SK-N-SH (cell line): ENCODE measurements around the gene DTX2. TPM values are rescaled to one million over a fixed set of nuclear protein-coding genes. Genes with fewer than 3 reads are reported as not detected.
"Not testable (repeated sequence)": the region's sequence is repeated elsewhere in the genome, so short reads cannot be mapped to it uniquely, and the experiment has no call there.

Experiments used
- CTCF ChIA-PET: fragments of 300-600, 350-600 bp; formaldehyde crosslinking; extraction: SDS; loops from one replicate; lab custom pipeline; 2021; lab: Yijun Ruan, JAX
- POLR2A ChIA-PET: fragments of 350-600 bp; sonication (Branson Sonifier 250); formaldehyde crosslinking; extraction: SDS; loops from one replicate; lab custom pipeline; 2020; ENCODE audit warnings: antibody characterized with exemption, inconsistent platforms; lab: Yijun Ruan, JAX
- DNase-seq: peaks from one replicate; pipeline ENCODE4 v3.0.0; 2012
- H2AFZ ChIP-seq: fragments of 200-600 bp; sonication (generic); 2 replicates; pipeline ENCODE4 v1.8.1; 2016; ENCODE audit warnings: antibody characterized with exemption, mild to moderate bottlenecking, low read depth
- H3F3A ChIP-seq: fragments of 200-600 bp; sonication (generic); replicated peaks from 2 replicates; pipeline ENCODE3; 2016; ENCODE audit warnings: antibody characterized with exemption, mild to moderate bottlenecking; ENCODE audit not compliant: insufficient read depth
- H3K27ac ChIP-seq, 2 experiments: fragments of 200-500 bp in 1 of 2; fragments of 200-600 bp in 1 of 2; sonication (Bioruptor generic) in 1 of 2; sonication (generic), shearing (Covaris generic) in 1 of 2; 2 replicates each; pipeline versions ENCODE4 v1.5.1 to v1.6.1; 2014 to 2016; ENCODE audit warnings: low read depth in 2 of 2, inconsistent platforms in 1 of 2, low read length in 1 of 2, mild to moderate bottlenecking in 1 of 2, mixed read lengths in 1 of 2
- H3K27me3 ChIP-seq: fragments of 200-600 bp; sonication (generic), shearing (Covaris generic); 2 replicates; pipeline ENCODE4 v1.6.1; 2016; ENCODE audit warnings: mixed run types; ENCODE audit not compliant: insufficient read depth
- H3K36me3 ChIP-seq, 2 experiments: fragments of 200-500 bp in 1 of 2; fragments of 200-600 bp in 1 of 2; sonication (Bioruptor generic) in 1 of 2; sonication (generic) in 1 of 2; replicated peaks in 1 of 2; 2 replicates each; pipeline versions ENCODE3 to v1.5.1; 2014 to 2016; ENCODE audit warnings: low read length in 1 of 2, mild to moderate bottlenecking in 1 of 2; ENCODE audit not compliant: insufficient read depth in 2 of 2, control insufficient read depth in 1 of 2
- H3K4me1 ChIP-seq, 2 experiments: fragments of 200-500 bp in 1 of 2; fragments of 200-600 bp in 1 of 2; sonication (Bioruptor generic) in 1 of 2; sonication (generic), shearing (Covaris generic) in 1 of 2; 2 replicates each; pipeline versions ENCODE4 v1.5.1 to v1.6.1; 2014 to 2016; ENCODE audit warnings: low read depth in 1 of 2, low read length in 1 of 2, mixed run types in 1 of 2; ENCODE audit not compliant: insufficient read depth in 2 of 2, control insufficient read depth in 1 of 2
- H3K4me2 ChIP-seq: fragments of 200-600 bp; sonication (generic), shearing (Covaris generic); 2 replicates; pipeline ENCODE4 v1.6.1; 2017; ENCODE audit warnings: mixed run types
- H3K4me3 ChIP-seq, 2 experiments: fragments of 200-500 bp in 1 of 2; fragments of 200-600 bp in 1 of 2; sonication (Bioruptor generic) in 1 of 2; sonication (generic), shearing (Covaris generic) in 1 of 2; 2 replicates each; pipeline versions ENCODE4 v1.5.1 to v1.8.1; 2014 to 2016; ENCODE audit warnings: low read depth in 2 of 2, inconsistent platforms in 1 of 2, low read length in 1 of 2, mild to moderate bottlenecking in 1 of 2, mixed read lengths in 1 of 2, moderate library complexity in 1 of 2
- H3K79me2 ChIP-seq: fragments of 200-600 bp; sonication (generic); 2 replicates; pipeline ENCODE4 v1.8.1; 2017; ENCODE audit warnings: mild to moderate bottlenecking; ENCODE audit not compliant: insufficient read depth
- H3K9ac ChIP-seq: fragments of 200-600 bp; sonication (generic); 2 replicates; pipeline ENCODE4 v1.6.1; 2017; ENCODE audit warnings: mixed run types
- H3K9me2 ChIP-seq: fragments of 200-600 bp; sonication (generic); 2 replicates; pipeline ENCODE4 v1.6.1; 2017; ENCODE audit warnings: mixed run types
- H3K9me3 ChIP-seq: fragments of 200-600 bp; sonication (generic); 2 replicates; pipeline ENCODE4 v1.6.1; 2017; ENCODE audit warnings: mixed run types, mild to moderate bottlenecking, moderate library complexity
- H4K20me1 ChIP-seq: fragments of 200-600 bp; sonication (generic); 2 replicates; pipeline ENCODE4 v1.6.1; 2017; ENCODE audit warnings: mild to moderate bottlenecking, mixed run types; ENCODE audit not compliant: insufficient read depth
- EP300 ChIP-seq, 2 experiments: IDR thresholded peaks; 2 replicates each; pipeline versions ENCODE4 v1.4.0 to v1.6.1; 2012; ENCODE audit warnings: borderline replicate concordance in 1 of 2, low read depth in 1 of 2, low read length in 1 of 2
- EZH2phosphoT487 ChIP-seq: fragments of 200-600 bp; sonication (generic); IDR thresholded peaks from 2 replicates; pipeline ENCODE4 v1.6.1; 2017; ENCODE audit warnings: low read depth, mixed run types, mild to moderate bottlenecking, antibody characterized with exemption, moderate library complexity, borderline replicate concordance
- FOXJ3 ChIP-seq: sonication (generic); formaldehyde crosslinking; IDR thresholded peaks from 2 replicates; pipeline ENCODE4 v1.5.1; 2020; ENCODE audit warnings: mild to moderate bottlenecking, missing genetic modification reagents
- GATA2 ChIP-seq: sonication (generic); formaldehyde crosslinking; IDR thresholded peaks from 2 replicates; pipeline ENCODE4 v1.5.0; 2020; ENCODE audit warnings: mild to moderate bottlenecking, missing genetic modification reagents
- NRF1 ChIP-seq: IDR thresholded peaks from 2 replicates; pipeline ENCODE4 v1.6.1; 2012; ENCODE audit warnings: low read depth, mild to moderate bottlenecking, low read length
- POLR2AphosphoS5 ChIP-seq: IDR thresholded peaks from 2 replicates; pipeline ENCODE4 v1.6.1; 2012; ENCODE audit warnings: low read depth, low read length
- YY1 ChIP-seq: IDR thresholded peaks from 2 replicates; pipeline ENCODE4 v1.4.0; 2012; ENCODE audit warnings: low read depth, mild to moderate bottlenecking
- WGBS: methylation state at CpG from one replicate; pipeline ENCODE4 v1.1.6; 2017; ENCODE audit warnings: low lambda C conversion rate; 5-methylcytosine and 5-hydroxymethylcytosine counted together
- polyA plus RNA-seq, 3 experiments: library from polyadenylated mRNA; depleted of rRNA; stranded (reverse); fragments of >200 nt; gene quantifications; 2 replicates each; pipeline ENCODE4 v1.2.3, GENCODE V29; 2012
- TF ChIP-seq, protein P1 (sequence below): IDR thresholded peaks from 2 replicates; pipeline ENCODE4 v1.4.0; 2012; ENCODE audit warnings: low read depth, borderline replicate concordance
- TF ChIP-seq, protein P2 (sequence below): fragments of 200-600 bp; sonication (generic); IDR thresholded peaks from 2 replicates; pipeline ENCODE4 v1.6.1; 2017; ENCODE audit warnings: antibody characterized with exemption, mild to moderate bottlenecking, moderate library complexity
- TF ChIP-seq, protein P3 (sequence below): IDR thresholded peaks from 2 replicates; pipeline ENCODE4 v1.4.0; 2012; ENCODE audit warnings: low read depth, borderline replicate concordance

The DTX2 gene
- polyA plus RNA-seq, 1 of the 3 experiments (the other 2 are of a cell fraction), result 7.6 TPM

DNA sequence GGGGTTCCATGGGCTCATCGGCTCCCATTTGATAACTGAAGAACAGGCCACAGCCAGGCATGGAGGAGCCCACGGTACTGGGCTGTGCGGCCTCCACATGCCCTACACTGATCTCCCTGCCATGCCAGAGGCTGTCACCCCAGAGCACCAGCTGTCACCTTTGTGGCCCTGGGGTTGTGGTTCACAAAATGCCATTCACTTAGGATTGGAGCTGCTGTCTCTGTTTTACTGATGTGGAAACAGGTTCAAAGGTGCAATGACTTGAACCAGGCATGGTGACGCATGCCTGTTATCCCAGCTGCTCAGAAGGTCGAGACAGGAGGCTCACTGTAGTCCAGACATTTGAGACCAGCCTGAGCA lies 44.6 kb downstream of the DTX2 start:
- Histone ChIP-seq H3K4me1 (peaks cover 0 to 7% of the 10 kb centered on the region in 2 experiments; a peak in 1 of 4 replicates), H4K20me1 (no peaks in the 10 kb centered on the region), H3K9me3 (no peaks in the 10 kb centered on the region), H3K4me3 (no peak overlapping the region), H3K27ac (no peak overlapping the region), H3K9ac (no peak overlapping the region), H3K4me2 (no peak overlapping the region), H3K36me3 (peaks cover 0 to 4% of the 10 kb centered on the region in 2 experiments), H2AFZ (no peak overlapping the region), H3F3A (no peaks in the 10 kb centered on the region), H3K9me2 (no peaks in the 10 kb centered on the region), H3K27me3 (no peaks in the 10 kb centered on the region), H3K79me2 (no peaks in the 10 kb centered on the region)
- no peak for DNase-seq
- ChIA-PET POLR2A (no interaction called here), CTCF (interaction anchor here (0.7 kb wide), 1 partner anchor 190 kb away, joined by 3 read pairs; no protein-coding TSS in a partner anchor)
- TF ChIP-seq POLR2AphosphoS5, result no peak
- TF ChIP-seq, protein P1, sequence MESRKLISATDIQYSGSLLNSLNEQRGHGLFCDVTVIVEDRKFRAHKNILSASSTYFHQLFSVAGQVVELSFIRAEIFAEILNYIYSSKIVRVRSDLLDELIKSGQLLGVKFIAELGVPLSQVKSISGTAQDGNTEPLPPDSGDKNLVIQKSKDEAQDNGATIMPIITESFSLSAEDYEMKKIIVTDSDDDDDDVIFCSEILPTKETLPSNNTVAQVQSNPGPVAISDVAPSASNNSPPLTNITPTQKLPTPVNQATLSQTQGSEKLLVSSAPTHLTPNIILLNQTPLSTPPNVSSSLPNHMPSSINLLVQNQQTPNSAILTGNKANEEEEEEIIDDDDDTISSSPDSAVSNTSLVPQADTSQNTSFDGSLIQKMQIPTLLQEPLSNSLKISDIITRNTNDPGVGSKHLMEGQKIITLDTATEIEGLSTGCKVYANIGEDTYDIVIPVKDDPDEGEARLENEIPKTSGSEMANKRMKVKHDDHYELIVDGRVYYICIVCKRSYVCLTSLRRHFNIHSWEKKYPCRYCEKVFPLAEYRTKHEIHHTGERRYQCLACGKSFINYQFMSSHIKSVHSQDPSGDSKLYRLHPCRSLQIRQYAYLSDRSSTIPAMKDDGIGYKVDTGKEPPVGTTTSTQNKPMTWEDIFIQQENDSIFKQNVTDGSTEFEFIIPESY, result no peak
- no peak for TF ChIP-seq NRF1
- TF ChIP-seq, protein P2, sequence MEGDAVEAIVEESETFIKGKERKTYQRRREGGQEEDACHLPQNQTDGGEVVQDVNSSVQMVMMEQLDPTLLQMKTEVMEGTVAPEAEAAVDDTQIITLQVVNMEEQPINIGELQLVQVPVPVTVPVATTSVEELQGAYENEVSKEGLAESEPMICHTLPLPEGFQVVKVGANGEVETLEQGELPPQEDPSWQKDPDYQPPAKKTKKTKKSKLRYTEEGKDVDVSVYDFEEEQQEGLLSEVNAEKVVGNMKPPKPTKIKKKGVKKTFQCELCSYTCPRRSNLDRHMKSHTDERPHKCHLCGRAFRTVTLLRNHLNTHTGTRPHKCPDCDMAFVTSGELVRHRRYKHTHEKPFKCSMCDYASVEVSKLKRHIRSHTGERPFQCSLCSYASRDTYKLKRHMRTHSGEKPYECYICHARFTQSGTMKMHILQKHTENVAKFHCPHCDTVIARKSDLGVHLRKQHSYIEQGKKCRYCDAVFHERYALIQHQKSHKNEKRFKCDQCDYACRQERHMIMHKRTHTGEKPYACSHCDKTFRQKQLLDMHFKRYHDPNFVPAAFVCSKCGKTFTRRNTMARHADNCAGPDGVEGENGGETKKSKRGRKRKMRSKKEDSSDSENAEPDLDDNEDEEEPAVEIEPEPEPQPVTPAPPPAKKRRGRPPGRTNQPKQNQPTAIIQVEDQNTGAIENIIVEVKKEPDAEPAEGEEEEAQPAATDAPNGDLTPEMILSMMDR, result no peak
- TF ChIP-seq YY1, result no peak
- no peak for TF ChIP-seq EP300 (IDR thresholded peaks at IDR 0.05; ENCODE audit: borderline replicate concordance in 1 of 2, low read depth in 1 of 2, low read length in 1 of 2)
- TF ChIP-seq GATA2 (CRISPR knock-in tag), result no peak
- no peak for TF ChIP-seq EZH2phosphoT487
- TF ChIP-seq, protein P3, sequence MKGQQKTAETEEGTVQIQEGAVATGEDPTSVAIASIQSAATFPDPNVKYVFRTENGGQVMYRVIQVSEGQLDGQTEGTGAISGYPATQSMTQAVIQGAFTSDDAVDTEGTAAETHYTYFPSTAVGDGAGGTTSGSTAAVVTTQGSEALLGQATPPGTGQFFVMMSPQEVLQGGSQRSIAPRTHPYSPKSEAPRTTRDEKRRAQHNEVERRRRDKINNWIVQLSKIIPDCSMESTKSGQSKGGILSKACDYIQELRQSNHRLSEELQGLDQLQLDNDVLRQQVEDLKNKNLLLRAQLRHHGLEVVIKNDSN, result no peak
- no peak for TF ChIP-seq FOXJ3 (CRISPR knock-in tag)
- whole genome bisulfite sequencing, result 64% methylated on average over 3 of the region's 5 CpGs

DNA sequence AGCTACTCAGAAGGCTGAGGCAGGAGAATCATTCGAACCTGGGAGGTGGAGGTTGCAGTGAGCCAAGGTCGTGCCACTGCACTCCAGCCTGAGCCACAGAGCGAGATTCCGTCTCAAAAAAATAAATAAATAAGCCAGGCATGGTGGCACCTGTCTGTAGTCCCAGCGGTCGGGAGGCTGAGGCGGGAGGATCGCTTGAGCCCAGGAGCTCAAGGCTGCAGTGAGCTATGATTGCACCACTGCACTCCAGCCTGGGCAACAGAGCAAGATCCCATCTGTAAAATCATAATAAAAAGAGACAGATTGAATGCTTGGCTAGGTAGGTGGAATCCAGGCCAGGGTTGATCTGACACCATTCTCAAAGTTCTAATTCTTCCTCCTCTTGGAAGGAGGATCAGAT lies 45.1 kb downstream of the DTX2 start:
- H3K4me3 ChIP-seq, H3K27me3 ChIP-seq, H3K9me3 ChIP-seq, H3K4me1 ChIP-seq, H3K4me2 ChIP-seq, H3K9ac ChIP-seq, H3K36me3 ChIP-seq, H4K20me1 ChIP-seq, H3K27ac ChIP-seq, DNase-seq, POLR2A ChIA-PET, H2AFZ ChIP-seq, H3K9me2 ChIP-seq, H3F3A ChIP-seq, CTCF ChIA-PET, H3K79me2 ChIP-seq: not testable (repeated sequence)
- WGBS, result 95% methylated on average over 8 of the region's 8 CpGs
